GM18508 (cell line): ENCODE data around the gene NUDT6.

Experiments used
- ATAC-seq: cut with Tn5 transposase; IDR thresholded peaks from one replicate; pipeline ENCODE4 v1.9.1; 2021; ENCODE audit warnings: moderate number of reproducible peaks; ENCODE audit not compliant: insufficient read depth, unreplicated experiment

NUDT6 gene

GRCh38 chr4:122842984-122843531 is 79.3 kb downstream of the NUDT6 start:
- ATAC-seq: no peak
